Stimulated activated CD8-positive, alpha-beta memory T cell treated with anti-CD3 and anti-CD28 coated beads, Interleukin-7, amount 100 ng/mL, for 48 hours (primary cell): ENCODE results near the gene ABHD14A.

Experiments used
- DNase-seq, 2 donors: peaks; one replicate each; pipeline ENCODE4 v3.0.0-alpha.2; 2020; ENCODE audit warnings: low read depth in 1 of 2; ENCODE audit errors: extremely low read depth in 1 of 2

The ABHD14A gene

DNA sequence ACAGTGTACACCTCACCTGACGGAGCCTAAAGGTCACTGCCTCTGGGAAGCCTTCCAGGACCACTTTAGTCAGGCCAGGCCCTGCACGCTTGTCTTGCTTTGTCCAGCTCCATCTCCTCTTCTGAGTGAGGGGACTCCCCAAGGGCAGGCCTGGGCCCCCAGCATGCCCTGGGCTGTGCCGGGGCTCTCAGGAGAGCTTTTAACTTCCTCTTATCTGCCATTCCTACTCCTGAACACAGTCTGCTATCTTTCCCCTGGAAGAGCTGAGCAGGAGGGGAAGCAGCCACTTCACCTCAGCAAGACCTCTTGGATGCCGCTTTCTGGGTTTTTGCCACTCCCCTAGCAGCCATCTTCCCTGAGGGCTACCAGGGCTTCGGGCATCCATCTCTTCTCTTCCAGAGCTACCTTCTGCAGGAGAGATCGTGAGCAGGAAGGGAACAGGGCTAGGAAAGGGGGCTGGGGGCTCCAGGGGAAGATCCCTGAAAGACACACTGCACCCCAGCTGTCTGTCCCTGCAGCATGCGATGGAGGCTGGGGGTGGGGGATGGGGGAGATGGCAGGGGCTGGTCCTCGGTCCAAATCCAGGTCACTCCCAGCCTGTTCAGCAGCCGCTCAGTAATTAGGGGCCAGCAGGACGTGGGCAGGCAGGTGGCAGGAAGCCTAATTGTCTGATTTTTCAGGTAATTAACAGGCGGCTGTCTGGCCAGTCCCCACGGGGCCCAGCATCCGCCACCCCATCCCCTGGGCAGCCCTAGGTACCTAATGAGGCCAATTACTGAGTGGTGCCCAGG lies 40.8 kb downstream of the ABHD14A start:
- no peak for DNase-seq

GRCh38 chr3:52017586-52017985 lies 42.7 kb downstream of the ABHD14A start:
- DNase-seq = no peak

DNA sequence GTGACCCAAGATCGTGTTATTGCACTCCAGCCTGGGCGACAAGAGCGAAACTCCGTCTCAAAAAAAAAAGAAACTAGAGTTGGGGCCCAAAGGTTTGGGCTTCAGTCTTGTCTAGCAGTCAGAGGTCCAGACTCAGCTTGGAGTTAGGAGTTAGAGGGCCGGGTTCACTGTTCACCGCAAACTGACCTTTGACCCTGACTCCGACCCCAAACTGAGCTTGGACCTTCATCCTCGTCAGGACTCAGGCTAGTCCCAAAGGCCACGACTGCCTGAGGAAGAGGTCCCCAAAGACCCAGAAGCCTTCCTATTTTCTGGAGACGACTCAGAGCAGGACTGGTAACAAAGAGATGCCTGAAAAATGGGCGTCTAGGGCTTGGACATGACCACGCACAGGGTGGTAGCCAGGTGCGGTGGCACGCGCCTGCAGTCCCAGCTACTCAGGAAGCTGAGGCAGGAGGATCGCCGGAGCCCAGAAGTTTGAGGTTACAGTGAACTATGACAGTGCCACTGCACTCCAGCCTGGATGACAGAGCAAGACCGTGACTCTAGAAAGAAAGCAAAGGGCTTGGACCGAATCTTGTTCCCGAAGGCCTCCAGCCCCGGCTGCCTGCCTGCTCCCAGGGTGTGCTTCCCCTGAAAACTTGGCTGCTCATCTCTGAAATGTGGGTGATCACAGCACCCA lies 43.6 kb downstream of the ABHD14A start:
- no peak for DNase-seq

GRCh38 chr3:52019352-52020080 lies 44.7 kb downstream of the ABHD14A start:
- no peak for DNase-seq

- no peak for DNase-seq
Observed at GRCh38 chr3:52020796-52021195, 45.9 kb downstream of the ABHD14A start.

DNA sequence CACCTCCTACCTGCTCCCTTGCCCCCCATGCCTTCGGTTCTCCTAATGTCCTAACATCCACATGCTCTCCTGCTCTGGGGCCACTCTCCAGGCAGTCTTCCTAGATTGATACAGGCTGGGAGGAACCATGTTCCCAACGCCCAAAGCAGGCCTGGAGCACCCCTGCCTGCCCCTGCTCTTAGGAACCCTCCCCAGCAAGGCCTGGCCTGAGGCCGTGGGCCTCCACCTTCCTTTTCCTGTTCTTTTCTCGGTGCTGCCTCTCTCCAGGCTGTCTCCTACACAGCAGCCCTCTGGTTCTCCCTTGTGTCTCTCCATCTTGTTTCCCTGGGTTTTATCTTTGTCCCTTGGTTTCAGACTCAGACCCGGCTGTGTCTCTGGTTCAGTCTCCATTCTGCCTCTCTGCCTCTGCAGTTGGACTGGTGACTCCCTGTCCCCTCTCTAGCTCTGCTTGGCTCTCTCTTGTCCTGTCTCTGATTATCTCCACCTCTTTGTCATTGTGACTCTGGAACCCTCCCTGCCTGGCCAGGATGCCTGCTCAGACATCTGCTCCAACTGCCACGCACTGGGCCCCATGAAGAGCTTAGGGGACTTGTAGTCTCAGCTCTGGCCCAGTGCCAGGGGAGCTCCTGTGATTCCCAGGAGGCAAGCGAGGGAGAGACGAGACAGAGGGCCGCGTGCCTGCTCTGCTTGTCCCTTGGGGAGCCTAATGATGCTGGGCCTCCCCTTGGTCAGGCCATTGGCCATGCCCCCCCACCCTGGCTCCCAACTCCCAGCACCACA lies 46.8 kb downstream of the ABHD14A start:
- DNase-seq = no peak

GRCh38 chr3:52022323-52023100 lies 47.6 kb downstream of the ABHD14A start:
- DNase-seq = no peak

DNA sequence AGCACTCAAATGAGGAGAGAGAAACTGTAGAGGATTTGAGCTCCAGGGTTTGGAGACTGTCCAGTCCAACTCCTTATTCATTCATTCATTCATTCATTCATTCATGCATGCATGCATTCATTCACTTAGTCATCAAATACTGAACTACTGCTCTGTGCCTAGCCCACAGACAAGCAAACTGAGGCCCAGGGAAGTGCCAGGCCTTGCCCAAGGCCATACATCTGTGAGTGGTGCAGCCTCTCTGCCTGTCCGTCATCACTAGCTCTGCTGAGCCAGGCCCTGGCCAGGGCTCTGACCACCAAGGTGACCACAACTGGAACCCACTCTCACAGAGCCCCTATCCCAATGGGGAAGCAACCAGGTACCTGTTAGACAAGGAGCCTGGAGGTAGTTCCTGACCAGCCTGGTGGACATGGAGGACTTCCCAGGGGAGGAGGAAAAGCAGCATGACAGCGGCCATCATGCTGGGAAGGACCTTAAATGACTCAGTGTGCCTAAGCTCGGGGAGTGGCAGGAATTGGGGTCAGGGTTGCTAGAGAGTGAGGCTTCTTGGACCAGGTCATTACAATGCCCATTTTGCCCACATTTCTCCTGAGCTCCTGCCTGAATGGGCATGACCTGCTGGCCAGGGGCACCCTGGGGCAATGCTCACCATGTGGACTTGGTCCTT lies 48.4 kb downstream of the ABHD14A start:
- DNase-seq = no peak

- DNase-seq = no peak
Observed at GRCh38 chr3:52023860-52024764, 49.2 kb downstream of the ABHD14A start.

DNA sequence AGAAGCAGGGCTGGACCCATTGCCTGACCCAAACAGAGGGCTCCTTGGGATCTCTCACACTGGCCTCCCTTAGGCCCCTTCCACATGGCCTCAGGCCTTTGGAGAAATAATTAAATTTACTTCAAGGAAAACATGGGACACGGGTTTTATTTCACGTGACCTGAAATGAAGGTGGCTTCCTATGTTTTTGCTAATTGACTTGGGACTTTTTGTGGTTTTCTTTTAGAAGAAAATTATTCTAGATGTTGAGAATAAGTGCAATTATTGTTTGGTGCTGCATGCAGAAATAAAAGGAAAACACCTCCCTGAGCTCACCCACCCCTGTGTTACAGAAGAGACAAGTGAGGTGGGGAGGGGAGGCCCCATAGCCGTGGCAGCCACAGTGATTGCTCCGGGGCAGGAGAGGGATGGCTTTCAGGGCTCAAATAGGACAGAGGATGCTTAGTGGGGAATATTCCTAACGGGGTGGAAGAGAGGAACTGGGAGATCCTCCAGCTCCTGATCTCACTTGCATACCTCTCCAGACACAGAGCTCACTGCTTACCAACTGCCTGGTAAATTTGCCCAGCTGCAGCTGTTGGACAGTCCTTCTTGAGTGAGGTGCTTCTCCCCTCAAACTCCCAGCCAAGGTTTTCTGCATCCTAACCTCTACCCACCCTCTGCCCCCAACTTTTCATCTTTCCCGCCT lies 50.0 kb downstream of the ABHD14A start:
- DNase-seq = no peak

DNA sequence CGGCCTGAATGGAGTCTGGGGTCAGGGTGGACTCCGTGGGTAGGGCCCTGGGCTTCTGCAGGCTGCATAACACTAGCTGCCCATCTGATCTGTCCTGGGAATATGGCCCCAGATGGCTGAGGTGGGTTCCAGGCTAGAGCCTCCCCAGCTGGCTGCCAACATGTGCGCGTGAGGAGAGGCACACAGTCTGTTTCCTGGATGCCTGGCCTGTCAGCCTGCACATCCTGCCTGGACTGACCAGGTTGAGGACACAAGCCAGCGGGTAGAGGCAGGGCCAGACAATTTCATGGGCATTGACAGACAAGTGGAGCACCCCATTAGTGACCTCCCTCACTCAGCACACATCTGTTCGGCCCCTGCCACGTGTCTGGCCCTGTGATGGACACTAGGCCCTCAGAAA lies 50.6 kb downstream of the ABHD14A start:
- no peak for DNase-seq

GRCh38 chr3:52026041-52026440 lies 51.2 kb downstream of the ABHD14A start:
- no peak for DNase-seq

DNA sequence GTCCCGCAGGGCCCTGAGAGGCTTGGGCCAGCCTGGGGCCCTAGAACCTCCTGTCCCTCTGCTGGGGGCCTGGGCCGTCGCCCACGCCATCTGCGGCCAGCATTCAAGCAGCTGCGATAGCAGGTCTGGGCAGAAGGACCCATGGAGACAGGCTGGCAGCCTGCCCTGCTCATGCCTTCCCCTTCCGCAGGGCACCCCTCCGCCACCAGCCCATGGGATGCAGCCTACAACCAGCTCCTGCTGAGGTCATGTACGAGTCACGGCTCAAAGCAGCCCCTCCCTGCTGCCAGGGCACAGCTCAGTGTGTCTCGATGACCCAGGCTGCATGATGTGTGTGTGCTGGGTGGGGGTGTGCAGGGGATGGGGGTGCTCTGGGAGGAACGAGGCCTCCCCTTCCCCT lies 53.7 kb downstream of the ABHD14A start:
- no peak for DNase-seq

GRCh38 chr3:52029053-52029452 lies 54.2 kb downstream of the ABHD14A start:
- DNase-seq = no peak

- DNase-seq = no peak
Observed at GRCh38 chr3:52029535-52029934, 54.7 kb downstream of the ABHD14A start.
